ENCODE measurements around the gene MRAP2. TPM values are rescaled to one million over a fixed set of nuclear protein-coding genes. Genes with fewer than 3 reads are reported as not detected.

The MRAP2 gene
- total RNA-seq, 4 donors from 2014 or later: 1.9 to 10.9 (median 2.1) TPM; not detected in 1

GRCh38 chr6:84001119-84001518 is 32.5 kb upstream of the MRAP2 start:
- H3K27me3 ChIP-seq: no peaks in the 10 kb centered on the region
- TF ChIP-seq CTCF (IDR thresholded peaks at IDR 0.05) (no peak), POLR2A (IDR thresholded peaks at IDR 0.05) (no peak)
- H3K4me1 ChIP-seq: no peaks in the 10 kb centered on the region
- intact Hi-C loops (cut with DNase I; ENCODE audit: low total_unique reads): no loop called here
- H3K36me3 ChIP-seq: no peaks in the 10 kb centered on the region
- H3K27ac ChIP-seq: no peak overlapping the region
- no peak overlapping the region for H3K4me3 ChIP-seq
- no peak for DNase-seq
- no peaks in the 10 kb centered on the region for H3K9me3 ChIP-seq

- TF ChIP-seq CTCF (IDR thresholded peaks at IDR 0.05) (no peak), POLR2A (IDR thresholded peaks at IDR 0.05) (no peak)
- DNase-seq: no peak
- no peaks in the 10 kb centered on the region for H3K36me3 ChIP-seq
- no peak overlapping the region for H3K27ac ChIP-seq
- no peak overlapping the region for H3K4me3 ChIP-seq
- no peaks in the 10 kb centered on the region for H3K4me1 ChIP-seq
- no peaks in the 10 kb centered on the region for H3K27me3 ChIP-seq
- intact Hi-C loops (cut with DNase I; ENCODE audit: low total_unique reads): no loop called here
- no peaks in the 10 kb centered on the region for H3K9me3 ChIP-seq
Observed at GRCh38 chr6:84002226-84002625, 31.3 kb upstream of the MRAP2 start.

- Histone ChIP-seq H3K4me3 (no peak overlapping the region), H3K27me3 (no peaks in the 10 kb centered on the region), H3K9me3 (no peaks in the 10 kb centered on the region), H3K4me1 (no peaks in the 10 kb centered on the region), H3K36me3 (no peaks in the 10 kb centered on the region), H3K27ac (no peak overlapping the region)
- no peak for DNase-seq
- intact Hi-C loops (cut with DNase I; ENCODE audit: low total_unique reads): no loop called here
- TF ChIP-seq POLR2A (IDR thresholded peaks at IDR 0.05) (no peak), CTCF (IDR thresholded peaks at IDR 0.05) (no peak)
Observed at GRCh38 chr6:84003131-84003530, 30.4 kb upstream of the MRAP2 start.

GRCh38 chr6:84003654-84004053 is 29.9 kb upstream of the MRAP2 start:
- Histone ChIP-seq H3K9me3 (no peaks in the 10 kb centered on the region), H3K4me1 (no peaks in the 10 kb centered on the region), H3K36me3 (no peaks in the 10 kb centered on the region), H3K27me3 (no peaks in the 10 kb centered on the region), H3K4me3 (no peak overlapping the region), H3K27ac (no peak overlapping the region)
- intact Hi-C loops (cut with DNase I; ENCODE audit: low total_unique reads): no loop called here
- TF ChIP-seq POLR2A (IDR thresholded peaks at IDR 0.05) (no peak), CTCF (IDR thresholded peaks at IDR 0.05) (no peak)
- DNase-seq: no peak

- intact Hi-C loops (cut with DNase I; ENCODE audit: low total_unique reads): no loop called here
- TF ChIP-seq CTCF (IDR thresholded peaks at IDR 0.05) (no peak), POLR2A (IDR thresholded peaks at IDR 0.05) (no peak)
- H3K27ac ChIP-seq: no peak overlapping the region
- DNase-seq: no peak
- H3K36me3 ChIP-seq: no peaks in the 10 kb centered on the region
- H3K4me3 ChIP-seq: no peak overlapping the region
- no peaks in the 10 kb centered on the region for H3K9me3 ChIP-seq
- H3K4me1 ChIP-seq: no peaks in the 10 kb centered on the region
- H3K27me3 ChIP-seq: no peaks in the 10 kb centered on the region
Observed at GRCh38 chr6:84007871-84008270, 25.7 kb upstream of the MRAP2 start.

Measured in uterus (tissue), 4 donors.